NCI-H345 treated with DMSO at 0.1 percent for 48 hours (cell line): ENCODE results near the gene TRAIP.
"Not testable (repeated sequence)": the region's sequence is repeated elsewhere in the genome, so short reads cannot be mapped to it uniquely, and the experiment has no call there.

Source experiments
- DNase-seq: peaks from one replicate; lab custom pipeline; 2025; ENCODE audit not compliant: unreplicated experiment; lab: John Stamatoyannopoulos, UW

The TRAIP gene

GRCh38 chr3:49826016-49826415 is 30.3 kb downstream of the TRAIP start:
- no peak for DNase-seq

GRCh38 chr3:49823131-49823530 is 33.2 kb downstream of the TRAIP start:
- DNase-seq: not testable (repeated sequence)

- no peak for DNase-seq
Observed at GRCh38 chr3:49813497-49814174, 42.7 kb downstream of the TRAIP start, which contains the start of gene UBA7. TSS of gene UBA7 (minus strand) at chr3:49813953. CDS start at chr3:49813787, 166 bp downstream.

GRCh38 chr3:49812916-49813496 is 43.4 kb downstream of the TRAIP start:
- DNase-seq: no peak

GRCh38 chr3:49807431-49808114 is 48.8 kb downstream of the TRAIP start:
- DNase-seq: no peak

- no peak for DNase-seq
Observed at GRCh38 chr3:49806850-49807249, 49.5 kb downstream of the TRAIP start.

GRCh38 chr3:49805897-49806701 is 50.3 kb downstream of the TRAIP start:
- DNase-seq: no peak

GRCh38 chr3:49805367-49805782 is 51.0 kb downstream of the TRAIP start:
- no peak for DNase-seq

GRCh38 chr3:49804141-49805041 is 52.0 kb downstream of the TRAIP start:
- DNase-seq: no peak

- no peak for DNase-seq
Observed at GRCh38 chr3:49803465-49804140, 52.8 kb downstream of the TRAIP start.

GRCh38 chr3:49802719-49803464 is 53.5 kb downstream of the TRAIP start, which contains the start of gene INKA1:
TSS of gene INKA1 (plus strand) at chr3:49803261. CDS start at chr3:49803393, 132 bp downstream.
- DNase-seq: peak; percentile 64

- DNase-seq: no peak
Observed at GRCh38 chr3:49801160-49801559, 55.2 kb downstream of the TRAIP start.

GRCh38 chr3:49799761-49800160 is 56.6 kb downstream of the TRAIP start, which contains the start of gene CDHR4:
TSS of gene CDHR4 (minus strand) at chr3:49799873. CDS start at chr3:49799812, 61 bp downstream.
- DNase-seq: no peak

- no peak for DNase-seq
Observed at GRCh38 chr3:49799105-49799504, 57.3 kb downstream of the TRAIP start.

GRCh38 chr3:49794926-49795905 is 61.1 kb downstream of the TRAIP start:
- DNase-seq: no peak

GRCh38 chr3:49794431-49794830 is 61.9 kb downstream of the TRAIP start:
- DNase-seq: no peak

GRCh38 chr3:49793486-49794085 is 62.8 kb downstream of the TRAIP start:
- no peak for DNase-seq
